Neural cell (in vitro differentiated cells): ENCODE results near the gene SAMD9. TPM values are rescaled to one million over a fixed set of nuclear protein-coding genes. Genes with fewer than 3 reads are reported as not detected.

Experiments
- H2AFZ ChIP-seq: fragments of 200-600, 300-800 bp; sonication (generic), shearing (Covaris generic); 2 replicates; pipeline ENCODE4 v1.6.0; 2014; ENCODE audit warnings: low read depth, mild to moderate bottlenecking, antibody characterized with exemption, low read length, moderate library complexity
- H3F3A ChIP-seq: fragments of 200-600 bp; shearing (Covaris generic); 2 replicates; pipeline ENCODE4 v1.6.1; 2016; ENCODE audit warnings: mild to moderate bottlenecking, moderate library complexity, mixed read lengths, antibody characterized with exemption, low read length; ENCODE audit not compliant: insufficient read depth, poor library complexity, severe bottlenecking
- H3K27ac ChIP-seq: fragments of 200-600, 300-800 bp; sonication (generic), shearing (Covaris generic); 2 replicates; pipeline ENCODE4 v1.5.1; 2014; ENCODE audit warnings: mild to moderate bottlenecking, low read length, moderate library complexity
- H3K27me3 ChIP-seq: fragments of 300-800, 200-600 bp; sonication (generic), shearing (Covaris generic); 2 replicates; pipeline ENCODE4 v1.6.0; 2014; ENCODE audit warnings: mild to moderate bottlenecking, low read depth, low read length, moderate library complexity; ENCODE audit not compliant: insufficient read depth
- H3K36me3 ChIP-seq: fragments of 300-800, 200-600 bp; sonication (generic), shearing (Covaris generic); 2 replicates; pipeline ENCODE4 v1.5.1; 2014; ENCODE audit warnings: mild to moderate bottlenecking, antibody characterized with exemption, low read length, moderate library complexity; ENCODE audit not compliant: insufficient read depth
- H3K4me2 ChIP-seq: fragments of 300-800, 200-600 bp; sonication (generic), shearing (Covaris generic); 2 replicates; pipeline ENCODE4 v1.6.0; 2014; ENCODE audit warnings: mild to moderate bottlenecking, low read length
- H3K4me3 ChIP-seq: fragments of 300-800, 200-600 bp; sonication (generic), shearing (Covaris generic); 2 replicates; pipeline ENCODE4 v1.5.1; 2014; ENCODE audit warnings: mild to moderate bottlenecking, low read length, moderate library complexity
- H3K79me2 ChIP-seq: fragments of 200-600 bp; shearing (Covaris generic); replicated peaks from 2 replicates; pipeline ENCODE4 v1.6.0; 2014; ENCODE audit warnings: mild to moderate bottlenecking, low read length, moderate library complexity; ENCODE audit not compliant: insufficient read depth
- H3K9ac ChIP-seq: fragments of 300-800, 200-600 bp; sonication (generic), shearing (Covaris generic); 2 replicates; pipeline ENCODE4 v1.6.1; 2016; ENCODE audit warnings: mild to moderate bottlenecking, low read length, mixed read lengths
- H3K9me2 ChIP-seq: fragments of 200-600 bp; shearing (Covaris generic); 2 replicates; pipeline ENCODE4 v1.6.1; 2016; ENCODE audit warnings: mild to moderate bottlenecking, low read length, mixed read lengths; ENCODE audit not compliant: insufficient read depth
- H3K9me3 ChIP-seq: fragments of 200-600, 300-800 bp; sonication (generic), shearing (Covaris generic); 2 replicates; pipeline ENCODE4 v1.6.1; 2016; ENCODE audit warnings: mild to moderate bottlenecking, mixed run types, low read length, moderate library complexity, mixed read lengths
- H4K20me1 ChIP-seq: fragments of 200-600 bp; shearing (Covaris generic); 2 replicates; pipeline ENCODE4 v1.6.1; 2016; ENCODE audit warnings: mild to moderate bottlenecking, mixed run types; ENCODE audit not compliant: insufficient read depth
- CTCF ChIP-seq: fragments of 450-650 bp; IDR thresholded peaks from 2 replicates; pipeline ENCODE4 v1.5.1; 2014; ENCODE audit warnings: antibody characterized with exemption, mild to moderate bottlenecking, moderate library complexity; ENCODE audit not compliant: poor library complexity, severe bottlenecking
- EP300 ChIP-seq: fragments of 450-650 bp; conservative IDR thresholded peaks from 2 replicates; pipeline ENCODE4 v1.6.1; 2014; ENCODE audit warnings: antibody characterized with exemption, mild to moderate bottlenecking, moderate library complexity; ENCODE audit not compliant: poor library complexity, severe bottlenecking
- EZH2 ChIP-seq: fragments of 200-600, 300-800 bp; shearing (Covaris generic), sonication (generic); IDR thresholded peaks from 2 replicates; pipeline ENCODE4 v1.6.1; 2014; ENCODE audit warnings: antibody characterized with exemption, low read length, borderline replicate concordance, mild to moderate bottlenecking; ENCODE audit not compliant: insufficient read depth, poor library complexity, severe bottlenecking
- MXI1 ChIP-seq: fragments of 450-650 bp; conservative IDR thresholded peaks from 2 replicates; pipeline ENCODE4 v1.6.1; 2014; ENCODE audit warnings: antibody characterized with exemption, mild to moderate bottlenecking; ENCODE audit not compliant: poor library complexity, severe bottlenecking
- POLR2AphosphoS5 ChIP-seq: IDR thresholded peaks from 2 replicates; pipeline ENCODE4 v1.6.1; 2012
- RAD21 ChIP-seq: fragments of 450-650 bp; conservative IDR thresholded peaks from 2 replicates; pipeline ENCODE4 v1.6.1; 2014; ENCODE audit warnings: antibody characterized with exemption, mild to moderate bottlenecking, moderate library complexity
- REST ChIP-seq: IDR thresholded peaks from 2 replicates; pipeline ENCODE4 v1.6.1; 2012; ENCODE audit warnings: borderline replicate concordance
- SMC3 ChIP-seq: fragments of 450-650 bp; conservative IDR thresholded peaks from 2 replicates; pipeline ENCODE4 v1.6.1; 2014; ENCODE audit warnings: antibody characterized with exemption, mild to moderate bottlenecking, moderate library complexity; ENCODE audit not compliant: poor library complexity
- TAF1 ChIP-seq: IDR thresholded peaks from 2 replicates; pipeline ENCODE4 v1.6.1; 2012; ENCODE audit warnings: low read depth
- polyA plus RNA-seq: library from polyadenylated mRNA; depleted of rRNA; stranded (reverse); fragments of >200 nt; gene quantifications from 2 replicates; pipeline ENCODE4 v1.2.3, GENCODE V29; 2014

Gene SAMD9
- polyA plus RNA-seq, 1 donor from 2014 or later = not detected

DNA sequence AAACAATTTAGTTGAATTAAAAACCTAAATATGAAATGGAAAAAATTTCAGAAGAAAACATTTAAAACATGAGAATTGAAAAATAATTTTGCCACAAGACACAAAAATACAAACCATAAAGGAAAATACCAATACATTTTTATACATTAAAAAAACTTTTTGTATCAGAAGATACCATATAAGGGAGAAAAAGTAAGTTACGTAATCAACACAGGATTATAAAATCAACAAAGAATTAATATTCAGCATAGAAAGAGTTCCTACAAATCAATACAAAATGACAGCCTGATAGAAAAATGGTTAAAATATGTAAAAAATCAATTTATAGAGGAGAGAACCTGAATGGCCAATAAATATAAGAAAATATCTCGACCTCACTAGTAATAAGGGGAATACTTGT lies 47.0 kb upstream of the SAMD9 start:
- no peak for TF ChIP-seq TAF1
- TF ChIP-seq REST = no peak
- TF ChIP-seq EZH2 = no peak
- H3K9ac ChIP-seq = no peak overlapping the region
- no peaks in the 10 kb centered on the region for H3K36me3 ChIP-seq

GRCh38 chr7:93161181-93161762 lies 43.5 kb upstream of the SAMD9 start:
- Histone ChIP-seq H3K27ac (no peak overlapping the region), H4K20me1 (no peaks in the 10 kb centered on the region), H3K27me3 (no peaks in the 10 kb centered on the region), H3K79me2 (no peaks in the 10 kb centered on the region), H3K9me2 (no peaks in the 10 kb centered on the region), H3F3A (no peaks in the 10 kb centered on the region), H3K9me3 (no peaks in the 10 kb centered on the region), H3K9ac (no peak overlapping the region), H3K4me2 (no peak overlapping the region), H3K36me3 (no peaks in the 10 kb centered on the region), H3K4me3 (no peak overlapping the region), H2AFZ (no peak overlapping the region)
- TF ChIP-seq POLR2AphosphoS5 = no peak
- TF ChIP-seq EP300 = no peak
- no peak for TF ChIP-seq REST
- TF ChIP-seq CTCF = no peak
- TF ChIP-seq MXI1 = no peak
- TF ChIP-seq RAD21 = no peak
- no peak for TF ChIP-seq SMC3
- no peak for TF ChIP-seq EZH2
- no peak for TF ChIP-seq TAF1

More for the DNA sequence above, 47.0 kb upstream of the SAMD9 start:
- Histone ChIP-seq H3K9me3 (no peaks in the 10 kb centered on the region), H3K79me2 (no peaks in the 10 kb centered on the region), H3K4me3 (no peak overlapping the region), H3F3A (no peaks in the 10 kb centered on the region), H3K27ac (no peak overlapping the region), H3K4me2 (no peak overlapping the region), H2AFZ (no peak overlapping the region), H4K20me1 (no peaks in the 10 kb centered on the region), H3K9me2 (no peaks in the 10 kb centered on the region), H3K27me3 (no peaks in the 10 kb centered on the region)
